ENCODE results near the gene ELAVL3. TPM values are rescaled to one million over a fixed set of nuclear protein-coding genes. Genes with fewer than 3 reads are reported as not detected.

ELAVL3 gene
- 1 to 10 TPM in 1 of 2 donors, under 1 TPM in 1; 0.57 to 1.5 TPM for total RNA-seq

DNA sequence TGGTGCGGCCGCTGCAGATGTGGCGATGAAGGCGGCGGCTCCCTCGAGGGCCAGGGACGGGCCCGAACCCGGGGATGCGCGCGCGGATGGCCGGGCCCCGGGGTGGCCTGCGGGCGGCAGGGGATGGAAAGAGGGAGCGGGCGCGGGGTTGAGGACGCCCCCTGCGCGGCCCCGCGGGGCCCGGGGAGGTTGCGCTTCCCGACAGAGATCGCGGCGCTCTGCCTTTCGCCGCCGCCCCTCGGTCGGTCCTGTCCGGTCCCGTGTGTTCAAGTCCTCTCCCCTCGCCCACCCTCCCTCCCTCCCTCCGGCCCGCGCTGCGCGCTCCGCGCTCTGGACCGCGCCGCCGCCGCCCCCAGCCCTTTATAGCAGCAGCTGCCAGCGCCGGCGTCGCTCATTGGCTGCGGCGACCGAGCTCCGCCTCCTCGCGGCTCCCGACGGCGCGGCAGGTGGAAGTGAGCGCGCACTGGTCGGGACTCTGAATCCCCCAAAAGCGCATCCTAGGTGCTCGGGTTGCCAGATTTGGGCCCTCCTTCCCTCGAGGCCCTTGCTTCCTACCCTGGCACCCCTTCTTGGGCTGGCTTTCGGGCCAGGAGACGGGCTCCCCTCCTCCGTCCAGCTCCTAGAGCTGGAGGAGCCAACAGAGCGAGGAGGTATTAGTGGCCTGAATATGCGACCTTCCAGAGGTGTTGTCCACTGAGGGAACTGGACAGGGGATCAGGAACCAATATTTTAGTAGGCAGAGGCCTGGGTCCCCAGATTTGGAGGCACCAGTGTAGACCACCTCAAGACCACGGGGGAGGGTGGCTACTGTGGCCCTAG lies at the start of gene ELAVL3:
TSS of gene ELAVL3 (minus strand) at position 332 of the 819 bp plus-strand sequence. CDS start 438 bp downstream, outside the sequence.
- WGBS, result 8% methylated on average over 47 of the region's 77 CpGs
- H3K27ac ChIP-seq, result no peak within 1 kb of the TSS
- no peak for DNase-seq (ENCODE audit: low spot score)
- H3K36me3 ChIP-seq, result no peaks in the 10 kb centered on the region
- intact Hi-C loops (cut with DNase I), result loop anchor here (5.0 kb wide), 1 partner anchor 189 kb away; no protein-coding TSS in a partner anchor
- peaks cover 26% of the 10 kb centered on the region for H3K27me3 ChIP-seq (replicated peaks; ENCODE audit: insufficient read depth)
- TF ChIP-seq, protein P1, sequence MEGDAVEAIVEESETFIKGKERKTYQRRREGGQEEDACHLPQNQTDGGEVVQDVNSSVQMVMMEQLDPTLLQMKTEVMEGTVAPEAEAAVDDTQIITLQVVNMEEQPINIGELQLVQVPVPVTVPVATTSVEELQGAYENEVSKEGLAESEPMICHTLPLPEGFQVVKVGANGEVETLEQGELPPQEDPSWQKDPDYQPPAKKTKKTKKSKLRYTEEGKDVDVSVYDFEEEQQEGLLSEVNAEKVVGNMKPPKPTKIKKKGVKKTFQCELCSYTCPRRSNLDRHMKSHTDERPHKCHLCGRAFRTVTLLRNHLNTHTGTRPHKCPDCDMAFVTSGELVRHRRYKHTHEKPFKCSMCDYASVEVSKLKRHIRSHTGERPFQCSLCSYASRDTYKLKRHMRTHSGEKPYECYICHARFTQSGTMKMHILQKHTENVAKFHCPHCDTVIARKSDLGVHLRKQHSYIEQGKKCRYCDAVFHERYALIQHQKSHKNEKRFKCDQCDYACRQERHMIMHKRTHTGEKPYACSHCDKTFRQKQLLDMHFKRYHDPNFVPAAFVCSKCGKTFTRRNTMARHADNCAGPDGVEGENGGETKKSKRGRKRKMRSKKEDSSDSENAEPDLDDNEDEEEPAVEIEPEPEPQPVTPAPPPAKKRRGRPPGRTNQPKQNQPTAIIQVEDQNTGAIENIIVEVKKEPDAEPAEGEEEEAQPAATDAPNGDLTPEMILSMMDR (IDR thresholded peaks at IDR 0.05), result peak in 1 of 4 experiments; percentile 13
- TF ChIP-seq POLR2AphosphoS5 (IDR thresholded peaks at IDR 0.05) (no peak), POLR2A (IDR thresholded peaks at IDR 0.05) (no peak)
- H3K4me1 ChIP-seq (replicated peaks), result no peaks in the 10 kb centered on the region
- no peak within 1 kb of the TSS for H3K4me3 ChIP-seq
- H3K9me3 ChIP-seq, result no peaks in the 10 kb centered on the region

DNA sequence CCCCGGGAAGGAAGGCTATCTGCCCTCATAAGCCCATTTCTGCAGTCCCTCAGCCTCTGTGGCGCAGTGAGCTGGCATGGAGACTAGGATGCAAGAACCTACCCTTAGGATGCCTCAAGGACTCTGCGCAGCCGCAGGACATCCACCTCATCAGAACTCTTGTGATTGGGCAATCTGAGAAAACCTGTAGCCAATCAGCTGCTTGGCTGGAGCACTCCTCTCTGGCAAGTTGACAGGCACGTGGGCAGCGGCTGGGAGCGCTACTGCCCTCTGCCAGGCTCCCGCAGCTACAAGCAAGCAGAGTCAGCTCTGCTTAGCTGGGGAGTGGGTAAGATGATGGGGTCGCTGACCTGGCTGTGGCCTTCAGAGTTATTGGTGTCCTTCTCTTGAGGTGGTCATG lies 49.6 kb upstream of the ELAVL3 start:
- Histone ChIP-seq H3K4me1 (replicated peaks) (no peaks in the 10 kb centered on the region), H3K27me3 (replicated peaks; ENCODE audit: insufficient read depth) (no peaks in the 10 kb centered on the region), H3K27ac (no peak overlapping the region), H3K36me3 (no peaks in the 10 kb centered on the region), H3K4me3 (no peak overlapping the region), H3K9me3 (no peaks in the 10 kb centered on the region)
- intact Hi-C loops (cut with DNase I), result no loop called here
- 22% methylated on average over 9 of the region's 9 CpGs for WGBS
- DNase-seq (ENCODE audit: low spot score), result peak; percentile 46
- TF ChIP-seq POLR2A (IDR thresholded peaks at IDR 0.05), result no peak
- peak; percentile 65 for TF ChIP-seq POLR2AphosphoS5 (IDR thresholded peaks at IDR 0.05)
- TF ChIP-seq, protein P1 (IDR thresholded peaks at IDR 0.05), result peak in 2 of 4 experiments; percentile 22 to 25

DNA sequence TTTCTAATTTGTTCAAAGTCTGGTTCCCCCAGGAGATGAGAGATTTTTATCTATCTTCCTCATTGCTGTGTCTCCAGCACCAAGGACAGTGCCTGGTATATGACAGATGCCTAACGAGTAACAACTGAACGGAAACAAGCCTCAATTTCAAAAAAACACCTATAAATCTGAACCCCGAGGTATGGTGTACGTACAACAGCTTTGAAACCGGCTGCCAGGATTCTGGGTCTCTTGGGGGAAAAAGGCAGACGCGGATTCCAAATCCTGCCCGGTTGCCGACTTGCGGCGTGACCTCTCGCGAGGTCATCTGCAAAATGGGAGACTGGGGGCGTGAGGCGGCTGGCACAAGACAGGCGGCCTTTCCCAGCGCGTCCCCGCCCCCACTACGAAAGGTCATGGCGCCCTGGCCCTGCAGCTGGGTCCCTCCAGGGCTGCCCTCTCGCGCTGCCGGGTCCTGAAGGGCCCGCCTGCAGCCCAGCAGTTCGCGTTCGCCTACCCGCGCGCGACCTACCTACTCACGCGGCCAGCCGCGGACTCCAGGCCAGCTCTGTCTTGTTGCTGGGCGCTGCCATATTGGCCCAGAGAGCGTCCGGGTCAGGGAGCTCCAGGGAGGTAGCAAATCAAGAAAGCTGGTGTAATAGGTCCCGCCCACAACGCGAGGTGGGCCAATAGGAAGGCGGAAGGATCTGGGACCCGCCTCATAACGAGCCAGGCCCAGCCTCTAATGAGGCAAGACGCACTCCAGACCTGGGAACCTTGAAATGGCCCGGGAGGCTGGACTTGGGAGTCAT lies 47.9 kb upstream of the ELAVL3 start, which contains the start of gene ECSIT:
TSS of gene ECSIT (minus strand) at position 584 of the 791 bp plus-strand sequence. CDS start 9,964 bp downstream, outside the sequence.
- Histone ChIP-seq H3K27me3 (replicated peaks; ENCODE audit: insufficient read depth) (no peaks in the 10 kb centered on the region), H3K9me3 (no peaks in the 10 kb centered on the region), H3K36me3 (no peaks in the 10 kb centered on the region), H3K4me3 (peak within 1 kb of the TSS; percentile 87 to 97), H3K4me1 (replicated peaks) (no peaks in the 10 kb centered on the region), H3K27ac (peak within 1 kb of the TSS; percentile 80 to 85)
- intact Hi-C loops (cut with DNase I), result no loop called here
- WGBS, result under 1% methylated on average over 36 of the region's 47 CpGs
- peak; percentile 95 for DNase-seq (ENCODE audit: low spot score)
- TF ChIP-seq POLR2AphosphoS5 (IDR thresholded peaks at IDR 0.05) (peak; percentile 93), POLR2A (IDR thresholded peaks at IDR 0.05) (peak; percentile 35)
- TF ChIP-seq, protein P1 (IDR thresholded peaks at IDR 0.05), result peak in 1 of 4 experiments; percentile 3

DNA sequence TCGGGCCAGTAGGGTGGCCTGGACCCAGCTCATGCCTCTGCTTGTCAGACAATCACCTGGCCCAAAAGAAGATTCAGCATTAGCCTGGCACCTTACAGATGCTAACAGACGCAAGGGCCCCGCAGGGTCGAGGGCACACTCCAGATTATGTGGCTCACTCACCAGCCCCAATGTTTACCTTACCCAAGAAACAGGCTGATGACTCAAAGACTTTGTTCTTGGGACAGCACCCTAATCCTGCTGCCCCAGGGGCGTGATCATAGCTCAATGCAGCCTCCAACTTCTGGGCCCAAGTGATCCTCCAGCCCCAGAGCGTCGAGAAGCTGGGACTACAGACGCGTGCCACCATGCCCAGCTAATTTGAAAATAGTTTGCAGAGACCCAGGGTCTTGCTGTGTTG lies 38.3 kb upstream of the ELAVL3 start:
- H3K36me3 ChIP-seq, result no peaks in the 10 kb centered on the region

More for the DNA sequence above, 38.3 kb upstream of the ELAVL3 start:
- H3K27me3 ChIP-seq (replicated peaks; ENCODE audit: insufficient read depth), result no peaks in the 10 kb centered on the region
- H3K9me3 ChIP-seq, result no peaks in the 10 kb centered on the region
- WGBS, result 93% methylated on average over 9 of the region's 9 CpGs
- H3K27ac ChIP-seq, result no peak overlapping the region
- H3K4me1 ChIP-seq (replicated peaks), result no peaks in the 10 kb centered on the region
- no peak overlapping the region for H3K4me3 ChIP-seq
- intact Hi-C loops (cut with DNase I), result no loop called here
- DNase-seq (ENCODE audit: low spot score), result no peak
- TF ChIP-seq POLR2AphosphoS5 (IDR thresholded peaks at IDR 0.05) (no peak), POLR2A (IDR thresholded peaks at IDR 0.05) (no peak)
- TF ChIP-seq, protein P1 (IDR thresholded peaks at IDR 0.05), result no peak
